Activated CD4-positive, alpha-beta T cell treated with anti-CD3 and anti-CD28 coated beads, Interleukin-2, Interleukin-4, amounts not matched to agents 100 ng/mL and 50 ng/mL, durations not matched to agents 16 hours and 8 hours (primary cell): ENCODE results near the gene ALDH1L1.

Experiments
- DNase-seq: peaks from one replicate; pipeline ENCODE4 v3.0.0-alpha.2; 2020; ENCODE audit warnings: low spot score

The ALDH1L1 gene

GRCh38 chr3:126119008-126119675 is 61.2 kb downstream of the ALDH1L1 start:
- DNase-seq: no peak

- no peak for DNase-seq
Measured at GRCh38 chr3:126118591-126118990, 61.8 kb downstream of the ALDH1L1 start.

DNA sequence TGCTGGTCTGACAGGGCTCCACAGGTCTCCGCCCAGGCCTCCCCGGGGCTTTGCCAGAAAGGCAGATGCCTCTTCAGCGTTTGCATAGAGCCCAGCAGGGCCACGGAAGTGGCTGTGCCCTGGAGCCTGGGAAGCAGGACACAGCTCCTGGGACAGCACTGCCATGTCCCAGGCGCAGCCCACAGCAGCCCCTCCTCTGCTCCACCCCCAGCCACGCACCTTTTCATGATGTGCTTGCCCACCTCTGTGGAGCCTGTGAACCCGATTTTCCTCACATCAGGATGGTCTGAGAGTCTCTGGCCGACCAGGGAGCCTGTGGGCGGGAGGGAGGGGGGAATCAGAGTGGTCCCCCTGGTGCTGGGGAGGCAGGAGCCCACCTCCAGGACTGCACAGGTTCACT is 62.6 kb downstream of the ALDH1L1 start:
- no peak for DNase-seq

- no peak for DNase-seq
Measured at GRCh38 chr3:126117212-126117611, 63.2 kb downstream of the ALDH1L1 start.

GRCh38 chr3:126116526-126116925 is 63.9 kb downstream of the ALDH1L1 start:
- no peak for DNase-seq

- no peak for DNase-seq
Measured at GRCh38 chr3:126114443-126115386, 65.7 kb downstream of the ALDH1L1 start.

DNA sequence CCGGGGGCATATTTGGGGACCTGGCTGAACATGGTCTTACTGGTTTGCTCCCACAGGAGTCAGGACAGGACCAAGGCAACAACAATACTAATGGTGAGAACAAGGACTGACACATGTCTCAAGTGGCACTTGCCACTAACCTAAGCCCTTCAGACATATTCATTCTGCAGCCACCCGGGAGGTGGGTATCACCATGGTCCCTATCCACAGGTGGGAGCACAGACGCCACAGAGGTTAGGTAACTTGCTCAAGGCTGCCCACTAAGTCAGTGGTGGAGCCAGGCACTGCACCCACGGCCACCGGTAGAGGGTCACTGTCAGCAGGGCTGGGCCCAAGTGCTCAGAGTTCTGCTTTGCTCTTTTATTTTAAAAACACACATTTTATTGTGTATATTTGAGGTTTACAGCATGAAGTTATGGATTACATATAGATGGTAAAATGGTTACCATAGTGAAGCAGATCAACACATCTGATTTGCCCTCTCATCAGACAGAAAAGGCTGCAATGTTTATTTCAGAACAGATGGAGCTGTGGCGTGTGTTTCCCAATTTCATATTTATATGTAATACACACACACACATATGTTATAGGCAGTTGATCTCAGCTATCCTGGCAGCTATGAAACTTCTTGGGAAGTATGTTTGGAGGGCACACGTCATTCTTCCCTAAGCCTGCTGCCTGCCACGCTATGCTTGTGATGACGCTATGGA is 66.5 kb downstream of the ALDH1L1 start:
- no peak for DNase-seq

DNA sequence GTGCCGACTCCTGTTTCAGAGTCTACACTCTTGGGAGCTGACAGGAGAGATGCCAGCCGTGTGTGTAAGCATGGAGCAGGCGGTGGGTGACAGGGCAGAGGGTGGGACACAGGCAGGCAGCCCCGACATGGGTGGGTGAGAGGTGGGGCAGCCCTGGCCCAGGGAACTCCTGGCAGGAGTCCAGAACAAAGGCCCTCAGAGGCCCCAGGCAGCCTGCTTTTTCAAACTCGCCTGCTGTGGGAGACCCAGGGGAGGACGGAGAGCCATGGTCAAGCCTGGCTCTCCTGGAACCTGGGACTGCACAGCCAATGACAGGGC is 67.2 kb downstream of the ALDH1L1 start:
- no peak for DNase-seq

DNA sequence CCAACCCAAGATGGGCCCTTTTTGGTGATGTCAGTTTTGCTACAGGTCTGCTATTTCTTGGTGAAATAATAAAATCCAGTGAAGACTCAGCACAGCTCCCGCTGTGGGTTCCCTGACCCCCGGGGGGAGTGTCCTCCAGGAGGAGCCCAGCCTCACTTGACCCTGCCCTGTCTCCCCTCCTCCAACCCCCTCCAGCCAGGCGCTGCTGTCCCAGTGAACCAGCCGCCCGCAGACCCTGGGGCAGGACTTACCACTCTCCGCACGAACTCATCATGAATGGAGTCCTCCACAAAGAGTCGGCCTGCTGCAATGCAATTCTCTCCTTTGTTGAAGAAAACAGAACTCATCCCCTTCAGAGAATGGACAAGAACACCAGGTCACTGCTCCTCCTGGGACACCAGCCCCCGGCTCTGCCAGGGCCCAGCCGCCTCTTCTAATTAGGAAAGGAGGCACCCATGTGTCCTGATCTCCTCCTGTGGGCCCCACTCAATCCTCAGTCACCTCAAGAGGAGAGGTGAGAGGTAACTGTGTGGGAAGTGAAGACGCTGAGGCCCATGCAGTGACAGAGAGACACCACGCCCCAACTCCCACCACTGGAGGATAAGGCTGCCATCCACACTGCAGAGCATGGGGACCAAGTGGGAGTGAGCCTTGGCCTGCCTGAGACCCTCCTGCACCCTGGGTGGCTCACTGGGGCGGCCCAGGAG is 67.7 kb downstream of the ALDH1L1 start:
- DNase-seq: no peak

DNA sequence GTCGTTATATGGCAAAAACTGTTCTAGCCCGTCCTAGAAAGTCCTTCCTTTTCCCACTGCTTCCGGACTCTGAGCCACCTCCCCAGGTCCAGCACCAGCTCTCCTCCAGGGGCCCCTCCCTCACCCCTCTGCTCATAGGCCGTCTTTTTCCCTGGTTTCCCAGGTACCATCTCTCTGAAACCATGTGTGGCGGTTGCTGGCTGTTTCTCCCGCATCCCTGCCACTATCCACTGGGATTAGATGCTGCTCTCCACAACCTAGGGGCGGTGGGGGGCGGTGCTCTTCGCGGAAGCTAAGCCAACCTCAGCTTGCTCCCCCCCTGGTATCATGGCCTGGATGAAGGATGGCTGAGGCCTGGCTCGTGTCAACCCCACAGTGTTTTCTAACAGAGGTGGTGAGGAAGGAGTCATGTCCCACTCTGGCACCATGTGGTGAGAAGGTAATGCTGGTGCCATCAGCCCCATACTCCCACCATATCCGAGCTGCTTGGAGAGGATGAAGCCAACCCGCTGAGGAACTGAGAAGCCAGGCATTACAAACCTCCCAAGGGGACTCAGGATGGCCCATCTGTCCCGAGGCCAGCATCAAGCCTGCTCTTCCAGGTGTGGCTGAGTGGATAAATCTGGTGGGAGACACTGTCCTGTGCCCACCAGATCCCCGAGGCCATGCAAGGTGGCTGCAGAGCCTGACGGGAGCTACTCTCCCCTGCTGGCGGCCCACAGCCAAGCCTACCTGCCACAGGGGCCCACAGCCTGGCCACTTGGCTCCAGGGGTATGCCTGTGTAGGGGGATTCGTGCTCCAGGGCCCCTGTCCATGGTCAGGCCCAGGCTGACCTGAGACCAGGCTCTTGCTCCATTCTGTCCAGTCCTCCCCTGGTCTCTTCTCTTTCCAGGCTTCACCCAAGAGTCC is 68.6 kb downstream of the ALDH1L1 start:
- no peak for DNase-seq

GRCh38 chr3:126111126-126111551 is 69.2 kb downstream of the ALDH1L1 start:
- no peak for DNase-seq

GRCh38 chr3:126110431-126111125 is 69.8 kb downstream of the ALDH1L1 start:
- DNase-seq: no peak

- DNase-seq: no peak
Measured at GRCh38 chr3:126109880-126110235, 70.5 kb downstream of the ALDH1L1 start.

- DNase-seq: no peak
Measured at GRCh38 chr3:126109146-126109879, 71.1 kb downstream of the ALDH1L1 start.

- DNase-seq: no peak
Measured at GRCh38 chr3:126108676-126109050, 71.7 kb downstream of the ALDH1L1 start.

DNA sequence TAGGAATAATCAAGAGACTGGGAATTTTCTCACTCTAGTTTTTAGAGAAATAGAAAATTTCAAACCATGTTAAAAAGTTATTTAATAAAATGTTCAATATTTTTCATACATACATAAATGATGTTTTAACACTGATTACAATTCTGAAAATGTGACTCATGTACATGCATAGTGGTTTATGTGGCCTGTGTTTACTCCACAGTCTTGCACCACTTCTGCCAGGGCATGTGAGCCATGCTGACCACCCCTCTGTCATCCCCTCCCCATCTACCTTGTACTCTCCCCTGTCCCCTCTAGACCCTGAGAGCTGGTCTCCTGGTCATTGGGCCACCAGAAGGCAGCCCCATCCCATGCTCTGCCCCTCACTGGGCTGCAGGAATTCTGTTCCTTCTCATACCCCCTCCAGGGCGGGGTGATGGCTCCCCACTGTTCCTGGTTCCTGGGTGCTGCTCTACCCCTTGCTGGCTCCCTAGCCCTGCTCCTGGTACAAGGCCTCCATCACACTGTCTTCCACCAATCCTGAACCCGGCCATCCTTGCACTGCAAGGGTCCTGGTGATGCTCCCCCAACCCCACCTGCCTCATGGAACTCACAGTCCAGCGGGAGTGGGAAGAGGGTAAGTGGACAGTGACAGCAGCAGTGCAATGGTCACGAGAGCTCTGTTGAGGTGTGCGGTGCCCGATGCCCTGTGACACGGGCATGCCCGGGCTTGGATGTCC is 72.3 kb downstream of the ALDH1L1 start:
- DNase-seq: no peak

DNA sequence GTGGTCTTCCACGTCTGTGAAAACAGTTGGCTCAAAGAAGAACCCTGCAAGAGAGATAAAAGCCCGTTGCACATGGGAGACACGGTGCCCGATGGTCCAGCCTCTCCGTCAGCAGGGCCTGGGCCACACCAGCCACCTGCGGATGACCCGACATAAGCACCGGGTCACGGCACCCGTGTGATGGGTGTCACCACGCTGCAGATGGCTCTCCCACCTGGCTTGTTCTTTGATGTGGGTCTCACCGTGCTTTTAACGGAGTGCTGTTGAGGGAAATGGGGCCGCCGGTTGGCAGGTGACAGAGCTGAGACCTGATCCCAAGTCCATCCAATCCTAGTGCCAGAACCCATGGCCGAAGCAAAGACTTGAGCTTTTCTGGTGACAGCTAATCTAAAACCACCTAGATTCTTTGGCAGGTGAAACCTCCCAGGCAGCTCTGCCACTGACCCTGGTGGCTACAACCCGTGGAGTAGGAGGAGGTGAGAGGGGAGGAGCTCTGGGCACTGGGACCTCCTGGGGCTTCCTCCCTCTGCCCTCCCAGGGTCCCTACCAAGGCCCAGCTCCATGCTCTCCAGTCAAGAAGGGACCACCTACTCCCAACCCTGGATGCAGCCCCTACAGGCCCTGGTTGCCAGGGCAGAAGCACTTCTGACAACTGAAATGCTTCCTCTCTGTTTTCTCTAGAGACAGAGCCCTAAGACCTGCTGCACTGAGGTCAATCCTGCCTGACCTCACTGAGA is 73.0 kb downstream of the ALDH1L1 start:
- DNase-seq: no peak
